ENCODE measurements around the gene PLEKHA7. TPM values are rescaled to one million over a fixed set of nuclear protein-coding genes. Genes with fewer than 3 reads are reported as not detected.
"Not testable (repeated sequence)": the region's sequence is repeated elsewhere in the genome, so short reads cannot be mapped to it uniquely, and the experiment has no call there.

PLEKHA7 gene
- total RNA-seq, 1 experiment from 2014 or later = 7.2 TPM

DNA sequence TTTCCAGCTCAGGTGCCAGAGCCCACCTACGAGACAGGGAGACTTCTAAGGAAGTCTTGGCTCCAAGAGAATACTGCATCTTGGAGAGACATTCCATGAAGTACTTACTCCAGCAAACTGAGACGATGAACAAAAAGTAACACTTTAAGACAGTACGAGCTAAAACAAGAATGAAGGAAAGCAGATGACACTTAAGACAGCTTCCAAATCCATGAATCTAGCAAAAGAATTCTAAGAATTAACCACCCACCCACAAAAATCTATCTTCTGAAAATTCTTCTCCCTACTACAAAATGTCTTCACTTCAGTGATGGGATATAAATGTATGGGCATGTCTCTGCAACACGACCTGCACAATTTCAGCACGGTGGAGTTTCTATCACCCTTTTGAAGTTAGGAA is 142.8 kb downstream of the PLEKHA7 start (continued):
- TF ChIP-seq, protein P1, sequence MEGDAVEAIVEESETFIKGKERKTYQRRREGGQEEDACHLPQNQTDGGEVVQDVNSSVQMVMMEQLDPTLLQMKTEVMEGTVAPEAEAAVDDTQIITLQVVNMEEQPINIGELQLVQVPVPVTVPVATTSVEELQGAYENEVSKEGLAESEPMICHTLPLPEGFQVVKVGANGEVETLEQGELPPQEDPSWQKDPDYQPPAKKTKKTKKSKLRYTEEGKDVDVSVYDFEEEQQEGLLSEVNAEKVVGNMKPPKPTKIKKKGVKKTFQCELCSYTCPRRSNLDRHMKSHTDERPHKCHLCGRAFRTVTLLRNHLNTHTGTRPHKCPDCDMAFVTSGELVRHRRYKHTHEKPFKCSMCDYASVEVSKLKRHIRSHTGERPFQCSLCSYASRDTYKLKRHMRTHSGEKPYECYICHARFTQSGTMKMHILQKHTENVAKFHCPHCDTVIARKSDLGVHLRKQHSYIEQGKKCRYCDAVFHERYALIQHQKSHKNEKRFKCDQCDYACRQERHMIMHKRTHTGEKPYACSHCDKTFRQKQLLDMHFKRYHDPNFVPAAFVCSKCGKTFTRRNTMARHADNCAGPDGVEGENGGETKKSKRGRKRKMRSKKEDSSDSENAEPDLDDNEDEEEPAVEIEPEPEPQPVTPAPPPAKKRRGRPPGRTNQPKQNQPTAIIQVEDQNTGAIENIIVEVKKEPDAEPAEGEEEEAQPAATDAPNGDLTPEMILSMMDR (IDR thresholded peaks at IDR 0.05 in 2 of 3, conservative IDR thresholded peaks at IDR 0.05 in 1 of 3; ENCODE audit: borderline replicate concordance in 1 of 3, insufficient read depth in 1 of 3, low read depth in 2 of 3, low read length in 2 of 3) = no peak
- no peak for TF ChIP-seq EZH2phosphoT487 (IDR thresholded peaks at IDR 0.05; ENCODE audit: borderline replicate concordance)
- no peak for TF ChIP-seq ZFX (IDR thresholded peaks at IDR 0.05)
- no peak for TF ChIP-seq SP1 (IDR thresholded peaks at IDR 0.05; ENCODE audit: low read depth)
- TF ChIP-seq POLR2AphosphoS5 (IDR thresholded peaks at IDR 0.05; ENCODE audit: low read depth, low read length) = no peak

DNA sequence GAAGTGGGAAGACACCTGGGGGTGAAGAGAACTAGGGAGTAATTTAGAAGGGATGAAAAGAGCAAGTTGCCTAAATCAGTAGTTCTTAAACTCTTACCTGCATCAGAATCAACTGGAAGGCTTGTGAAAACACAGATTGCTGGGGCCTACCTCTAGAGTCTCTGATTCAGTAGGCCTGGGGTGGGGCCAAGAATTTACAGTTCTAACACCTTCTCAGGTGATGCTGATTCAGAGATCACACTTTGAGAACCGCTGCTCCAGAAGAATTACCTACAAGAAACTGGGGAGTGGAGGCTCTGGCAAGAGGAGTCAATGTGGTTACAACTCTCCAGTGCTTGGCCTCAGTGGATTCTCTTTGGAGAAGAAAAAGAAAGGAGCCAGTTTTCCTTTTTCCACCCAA is 147.1 kb downstream of the PLEKHA7 start:
- DNase-seq (ENCODE audit: low read depth, low spot score) (no peak), ATAC-seq (no peak)
- TF ChIP-seq CBX3 (IDR thresholded peaks at IDR 0.05; ENCODE audit: low read depth) (no peak), SRF (IDR thresholded peaks at IDR 0.05; ENCODE audit: low read depth) (no peak), RAD21 (IDR thresholded peaks at IDR 0.05; ENCODE audit: low read depth) (no peak), ELF1 (IDR thresholded peaks at IDR 0.05; ENCODE audit: borderline replicate concordance, low read depth) (no peak), EGR1 (IDR thresholded peaks at IDR 0.05; ENCODE audit: low read depth) (no peak), EZH2phosphoT487 (IDR thresholded peaks at IDR 0.05; ENCODE audit: borderline replicate concordance) (no peak), EZH2 (IDR thresholded peaks at IDR 0.05) (no peak), TCF7L2 (IDR thresholded peaks at IDR 0.05; ENCODE audit: borderline replicate concordance, extremely low read depth, insufficient read depth, insufficient read length) (no peak), POLR2A (IDR thresholded peaks at IDR 0.05; ENCODE audit: borderline replicate concordance, extremely low read depth, insufficient read depth, insufficient read length) (no peak)
- TF ChIP-seq, protein P1 (IDR thresholded peaks at IDR 0.05 in 2 of 3, conservative IDR thresholded peaks at IDR 0.05 in 1 of 3; ENCODE audit: borderline replicate concordance in 1 of 3, insufficient read depth in 1 of 3, low read depth in 2 of 3, low read length in 2 of 3) = no peak
- TF ChIP-seq, protein P2, sequence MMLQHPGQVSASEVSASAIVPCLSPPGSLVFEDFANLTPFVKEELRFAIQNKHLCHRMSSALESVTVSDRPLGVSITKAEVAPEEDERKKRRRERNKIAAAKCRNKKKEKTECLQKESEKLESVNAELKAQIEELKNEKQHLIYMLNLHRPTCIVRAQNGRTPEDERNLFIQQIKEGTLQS (IDR thresholded peaks at IDR 0.05) = no peak
- H3K4me2 ChIP-seq (ENCODE audit: low read length) = no peak overlapping the region
- intact Hi-C loops (cut with micrococcal nuclease) = no loop called here
- no peaks in the 10 kb centered on the region for H3K9me3 ChIP-seq (ENCODE audit: control insufficient read depth in 1 of 2, insufficient read depth in 1 of 2, low read depth in 1 of 2, low read length in 2 of 2)
- no peaks in the 10 kb centered on the region for H3K79me2 ChIP-seq (ENCODE audit: insufficient read depth, low read length)
- BruUV-seq (replicated peaks) = no TSS peak
- ChIA-PET POLR2A (no interaction called here), CTCF (no interaction called here), RAD21 (ENCODE audit: low non-redundant PET in 1 of 2, low total read pairs in 2 of 2, uncharacterized antibody in 2 of 2, unreplicated experiment in 2 of 2) (no interaction called here)
- H4K20me1 ChIP-seq (ENCODE audit: insufficient read depth) = no peaks in the 10 kb centered on the region
- no peak overlapping the region for H3K9ac ChIP-seq (ENCODE audit: low read length)
- H3K27ac ChIP-seq (ENCODE audit: low read depth, low read length) = no peak overlapping the region
- H3K4me1 ChIP-seq (ENCODE audit: control insufficient read depth in 1 of 2, insufficient read depth in 2 of 2, low read length in 2 of 2) = no peaks in the 10 kb centered on the region
- H3K36me3 ChIP-seq (ENCODE audit: control insufficient read depth in 1 of 2, insufficient read depth in 2 of 2, low read length in 2 of 2) = no peaks in the 10 kb centered on the region
- H2AFZ ChIP-seq (ENCODE audit: low read depth, low read length, poor library complexity, severe bottlenecking) = no peak overlapping the region
- no peak overlapping the region for H3K4me3 ChIP-seq (replicated peaks in 1 of 2; ENCODE audit: low read depth in 1 of 2, low read length in 2 of 2)
- H3K27me3 ChIP-seq (ENCODE audit: insufficient read depth, low read length) = no peaks in the 10 kb centered on the region
- no peaks in the 10 kb centered on the region for H3K9me2 ChIP-seq (ENCODE audit: insufficient read depth)

- POLR2A ChIA-PET; RAD21 ChIA-PET (ENCODE audit: low non-redundant PET in 1 of 2, low total read pairs in 2 of 2, uncharacterized antibody in 2 of 2, unreplicated experiment in 2 of 2); H3K4me1 ChIP-seq (ENCODE audit: control insufficient read depth in 1 of 2, insufficient read depth in 2 of 2, low read length in 2 of 2); CTCF ChIA-PET; H3K9ac ChIP-seq (ENCODE audit: low read length); H3K4me3 ChIP-seq (replicated peaks in 1 of 2; ENCODE audit: low read depth in 1 of 2, low read length in 2 of 2); H4K20me1 ChIP-seq (ENCODE audit: insufficient read depth); H2AFZ ChIP-seq (ENCODE audit: low read depth, low read length, poor library complexity, severe bottlenecking); H3K36me3 ChIP-seq (ENCODE audit: control insufficient read depth in 1 of 2, insufficient read depth in 2 of 2, low read length in 2 of 2); BruUV-seq (replicated peaks); ATAC-seq; intact Hi-C loops (cut with micrococcal nuclease); H3K9me2 ChIP-seq (ENCODE audit: insufficient read depth); H3K27ac ChIP-seq (ENCODE audit: low read depth, low read length); H3K9me3 ChIP-seq (ENCODE audit: control insufficient read depth in 1 of 2, insufficient read depth in 1 of 2, low read depth in 1 of 2, low read length in 2 of 2); H3K27me3 ChIP-seq (ENCODE audit: insufficient read depth, low read length); H3K79me2 ChIP-seq (ENCODE audit: insufficient read depth, low read length); DNase-seq (ENCODE audit: low read depth, low spot score); H3K4me2 ChIP-seq (ENCODE audit: low read length): not testable (repeated sequence)
Observed at GRCh38 chr11:16864428-16864827, 149.8 kb downstream of the PLEKHA7 start.
